HG03060 (cell line): ENCODE data around the gene ZSCAN22.
A peak's percentile ranks its signal among the peaks of the same experiment; 100 is the strongest.
"Not testable (repeated sequence)": the region's sequence is repeated elsewhere in the genome, so short reads cannot be mapped to it uniquely, and the experiment has no call there.

Experiments
- ATAC-seq: cut with Tn5 transposase; IDR thresholded peaks from one replicate; pipeline ENCODE4 v1.9.1; 2021; ENCODE audit warnings: low read depth, moderate number of reproducible peaks; ENCODE audit not compliant: unreplicated experiment

The ZSCAN22 gene

DNA sequence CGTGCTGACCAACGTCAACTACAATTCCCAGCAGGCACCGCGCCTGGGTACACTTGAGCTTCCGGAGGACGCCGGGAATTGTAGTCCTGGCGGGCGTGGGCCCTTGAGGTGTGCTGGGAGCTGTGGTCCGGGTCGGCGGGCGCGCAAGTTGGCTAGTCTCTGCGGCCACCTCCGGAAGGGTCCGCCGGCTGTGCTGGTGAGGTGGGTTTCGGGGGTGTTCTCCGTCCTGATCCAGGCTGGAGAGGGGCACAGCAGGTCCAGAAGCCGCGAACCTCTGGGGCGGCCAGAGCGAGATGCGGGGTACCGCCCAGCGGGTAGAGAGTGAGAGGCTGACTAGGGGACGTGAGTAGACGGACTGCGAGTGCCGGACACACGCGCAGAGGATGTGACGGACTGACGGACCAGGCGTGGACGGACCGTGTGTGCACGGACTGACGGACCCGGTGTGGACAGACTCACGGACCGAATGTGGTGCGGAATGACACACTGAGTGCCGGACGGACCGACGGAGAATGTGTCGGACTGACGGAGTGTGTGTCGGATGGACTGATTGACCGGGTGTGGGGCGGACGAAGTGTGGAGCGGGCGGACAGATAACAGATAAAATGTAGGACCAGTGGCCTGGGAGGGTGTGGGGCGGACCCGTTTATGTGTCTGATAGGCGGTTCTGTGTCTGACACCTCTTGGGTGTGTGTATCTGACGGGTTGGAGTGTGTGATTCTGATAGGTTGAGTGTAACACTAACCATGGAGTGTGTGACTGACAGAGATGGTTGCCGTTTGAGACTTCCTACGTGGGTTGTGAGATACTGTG lies at the start of gene ZSCAN22:
Gene ZSCAN22 (plus strand): TSS at position 81 of the 813 bp plus-strand sequence. CDS start 7,809 bp downstream, outside the sequence.
- ATAC-seq = peak; percentile 76

GRCh38 chr19:58277197-58277596 lies 49.6 kb upstream of the ZSCAN22 start:
- no peak for ATAC-seq

GRCh38 chr19:58277748-58278540 lies 48.9 kb upstream of the ZSCAN22 start:
- ATAC-seq = peak; percentile 8

DNA sequence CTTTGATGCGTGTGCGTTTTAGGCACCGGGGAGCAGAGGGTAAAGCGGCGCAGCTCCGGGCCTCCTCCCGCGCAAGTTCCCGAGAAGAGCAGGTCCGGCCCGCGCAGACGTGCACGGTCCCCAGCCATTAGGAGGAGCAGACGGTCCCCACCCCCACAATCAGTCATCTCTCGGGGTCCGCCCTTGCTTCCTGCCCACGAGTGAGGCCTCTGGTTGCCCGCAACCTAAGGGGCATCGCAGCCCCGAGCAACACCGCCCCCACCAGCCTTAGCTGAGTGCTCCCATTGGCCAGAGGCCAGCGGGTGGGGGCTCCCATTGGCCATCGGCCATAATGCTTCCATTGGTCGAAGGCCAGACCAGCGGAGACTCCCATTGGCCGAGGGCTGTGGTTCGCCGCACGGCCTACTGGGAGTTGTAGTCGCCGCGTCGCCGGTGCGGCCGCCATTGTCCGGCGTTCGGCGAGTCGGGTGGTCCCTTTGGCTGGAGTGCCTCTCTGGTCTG lies 48.2 kb upstream of the ZSCAN22 start, which contains the start of gene ZNF8:
Gene ZNF8 (plus strand): TSS at position 415 of the 501 bp plus-strand sequence. CDS start 127 bp downstream, outside the sequence.
- peak; percentile 92 for ATAC-seq

- no peak for ATAC-seq
Measured at GRCh38 chr19:58279042-58279924, 47.5 kb upstream of the ZSCAN22 start.

DNA sequence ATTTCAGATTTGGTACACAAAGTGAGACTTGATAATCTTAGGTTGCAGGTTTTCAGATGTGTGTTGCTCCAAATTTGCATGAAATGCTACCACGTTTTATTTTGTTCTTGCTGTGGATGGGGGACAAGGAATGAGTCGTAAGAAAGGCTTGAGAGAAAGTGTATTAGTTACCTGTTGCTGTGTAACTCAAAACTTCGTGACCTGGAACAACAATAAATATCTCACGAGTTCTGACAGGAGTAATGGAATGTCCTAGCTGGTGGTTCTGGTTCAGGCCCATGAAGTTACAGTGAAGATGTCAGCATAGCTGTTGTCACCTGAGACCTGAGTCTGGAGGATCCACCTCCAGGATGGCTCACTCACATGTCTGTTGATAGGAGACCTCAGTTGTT lies 46.9 kb upstream of the ZSCAN22 start:
- no peak for ATAC-seq

- no peak for ATAC-seq
Measured at GRCh38 chr19:58284199-58284598, 42.6 kb upstream of the ZSCAN22 start.

- ATAC-seq = no peak
Measured at GRCh38 chr19:58291943-58292342, 34.9 kb upstream of the ZSCAN22 start.

DNA sequence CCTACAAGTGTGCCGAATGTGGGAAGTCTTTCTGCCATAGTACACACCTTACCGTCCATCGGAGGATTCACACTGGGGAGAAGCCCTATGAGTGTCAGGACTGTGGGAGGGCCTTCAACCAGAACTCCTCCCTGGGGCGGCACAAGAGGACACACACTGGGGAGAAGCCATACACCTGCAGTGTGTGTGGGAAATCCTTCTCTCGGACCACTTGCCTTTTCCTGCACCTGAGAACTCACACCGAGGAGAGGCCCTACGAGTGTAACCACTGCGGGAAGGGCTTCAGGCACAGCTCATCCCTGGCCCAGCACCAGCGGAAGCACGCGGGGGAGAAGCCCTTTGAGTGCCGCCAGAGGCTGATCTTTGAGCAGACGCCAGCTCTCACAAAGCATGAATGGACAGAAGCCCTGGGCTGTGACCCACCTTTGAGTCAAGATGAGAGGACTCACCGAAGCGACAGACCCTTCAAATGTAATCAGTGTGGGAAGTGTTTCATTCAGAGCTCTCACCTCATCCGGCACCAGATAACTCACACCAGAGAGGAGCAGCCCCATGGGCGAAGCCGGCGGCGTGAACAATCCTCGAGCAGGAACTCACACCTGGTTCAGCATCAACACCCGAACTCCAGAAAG lies 31.9 kb upstream of the ZSCAN22 start:
- no peak for ATAC-seq

GRCh38 chr19:58296104-58296503 lies 30.7 kb upstream of the ZSCAN22 start:
- ATAC-seq = no peak

DNA sequence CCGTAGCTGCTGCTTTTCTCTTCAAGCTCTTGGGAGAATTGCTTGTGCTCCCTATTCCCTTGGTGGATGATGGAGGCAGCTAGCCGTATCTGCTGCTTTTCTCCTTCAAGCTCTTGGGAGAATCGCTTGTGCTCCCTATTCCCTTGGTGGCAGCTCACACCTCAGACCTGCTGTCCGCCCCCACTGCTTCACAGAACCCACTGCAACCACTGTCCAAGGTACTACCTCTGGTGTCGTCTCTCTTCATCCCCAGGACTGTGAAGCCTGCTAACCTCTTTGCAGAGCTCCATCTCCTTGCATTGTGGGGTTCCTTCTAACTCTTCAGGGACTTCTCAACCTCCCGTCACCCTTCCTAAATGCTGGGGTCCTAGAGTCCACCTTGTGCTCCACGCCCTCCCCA lies 26.2 kb upstream of the ZSCAN22 start:
- no peak for ATAC-seq

- no peak for ATAC-seq
Measured at GRCh38 chr19:58304255-58304654, 22.5 kb upstream of the ZSCAN22 start.

DNA sequence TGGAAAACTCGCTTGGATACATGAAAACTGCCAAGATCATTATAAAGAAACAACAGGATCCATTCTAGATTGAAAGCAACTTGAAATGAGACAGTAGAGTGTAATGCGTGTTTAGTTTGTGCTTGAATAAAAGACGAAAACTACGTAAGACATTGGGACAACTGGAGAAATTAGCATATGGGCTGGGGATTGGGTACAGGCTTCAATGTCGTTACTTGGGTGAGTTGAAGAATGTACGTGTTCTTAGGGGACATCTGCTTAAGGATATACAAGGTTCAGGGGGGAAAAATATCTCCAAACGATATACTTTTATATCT lies 22.1 kb upstream of the ZSCAN22 start:
- ATAC-seq = no peak

DNA sequence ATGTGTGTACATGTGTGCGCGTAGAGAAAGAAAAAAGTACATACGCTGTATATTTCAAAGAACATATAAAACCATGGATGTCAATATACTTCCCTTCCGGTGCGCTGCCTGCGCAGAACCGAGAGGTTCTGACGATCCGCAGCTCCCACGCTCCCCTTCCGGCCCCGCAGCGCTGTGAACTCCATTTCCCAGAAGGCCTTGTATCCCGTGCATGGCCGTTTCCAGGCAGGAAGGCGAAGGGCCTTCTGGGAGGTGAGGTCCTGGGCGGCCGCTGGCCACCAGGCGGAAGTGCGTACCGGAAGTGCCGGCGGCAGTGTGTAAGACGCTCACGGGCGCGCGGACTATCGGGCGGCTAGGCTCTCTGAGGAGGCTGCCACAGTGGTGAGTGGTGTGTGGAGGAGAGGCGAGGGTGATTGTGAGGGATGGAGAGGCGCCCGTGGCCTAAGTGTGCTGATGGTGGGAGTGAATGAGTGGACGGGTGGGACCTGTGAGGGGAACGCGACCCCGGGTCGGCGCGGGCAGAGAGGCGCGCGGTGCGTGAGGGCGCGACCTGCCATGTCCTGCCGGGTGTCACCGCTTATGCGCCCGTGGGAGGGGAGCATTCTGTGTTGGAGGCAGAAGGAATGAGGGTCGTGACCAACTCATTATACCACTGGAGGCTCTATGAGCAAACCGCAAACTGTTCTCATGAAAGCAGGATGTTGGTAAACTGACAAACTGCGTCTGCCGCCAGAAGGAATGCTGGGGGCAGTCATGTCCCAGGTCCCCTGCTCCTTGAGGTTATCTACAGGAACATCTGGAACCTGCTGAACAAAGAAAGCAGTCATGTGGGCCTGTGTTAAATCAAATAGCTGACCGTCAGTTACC lies 21.5 kb upstream of the ZSCAN22 start, which contains the start of gene ERVK3-1:
Gene ERVK3-1 (plus strand): TSS at position 313 of the 867 bp plus-strand sequence. CDS start 6,792 bp downstream, outside the sequence.
- ATAC-seq = peak; percentile 87

- no peak for ATAC-seq
Measured at GRCh38 chr19:58305932-58306323, 20.9 kb upstream of the ZSCAN22 start.

- no peak for ATAC-seq
Measured at GRCh38 chr19:58307736-58308135, 19.1 kb upstream of the ZSCAN22 start.

GRCh38 chr19:58310685-58311084 lies 16.1 kb upstream of the ZSCAN22 start:
- not testable (repeated sequence) for ATAC-seq

GRCh38 chr19:58311345-58311865 lies 15.4 kb upstream of the ZSCAN22 start:
- ATAC-seq = no peak

DNA sequence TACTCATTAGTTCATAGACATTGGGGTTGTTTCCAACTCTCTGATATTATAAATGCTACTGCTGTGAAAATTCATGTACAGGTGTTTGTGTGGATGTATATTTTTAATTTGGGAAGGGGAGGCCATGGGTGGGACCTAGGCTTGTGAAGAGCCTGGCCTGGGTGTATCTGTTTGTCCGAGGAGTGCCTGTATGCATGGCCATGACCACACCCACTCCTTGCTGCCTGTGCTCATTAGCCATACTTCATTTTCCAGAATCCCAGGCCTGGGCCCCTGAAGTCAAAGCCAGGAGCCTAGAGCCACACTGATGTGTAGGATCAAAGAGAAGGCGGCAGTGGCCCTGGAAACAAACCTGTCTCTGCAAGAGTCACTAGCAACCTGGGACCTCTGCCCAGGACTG lies 11.2 kb upstream of the ZSCAN22 start:
- no peak for ATAC-seq
